CD14-positive monocyte (primary cell): Measurements from ENCODE around the gene DAB2. TPM values are rescaled to one million over a fixed set of nuclear protein-coding genes. Genes with fewer than 3 reads are reported as not detected.

Experiments
- DNase-seq, 3 donors: peaks; one replicate each; pipeline ENCODE4 v3.0.0-alpha.2; 2011 to 2022
- H2AFZ ChIP-seq: 2 replicates; pipeline ENCODE4 v1.6.0; 2012; ENCODE audit warnings: mild to moderate bottlenecking, low read depth, low read length, inconsistent platforms; ENCODE audit not compliant: insufficient read depth, poor library complexity, severe bottlenecking
- H3K27ac ChIP-seq, 2 donors: 1 replicate in 1 of 2; 2 replicates in 1 of 2; pipeline ENCODE4 v1.5.1; 2012 to 2013; ENCODE audit warnings: low read length in 2 of 2, control low read depth in 1 of 2, inconsistent platforms in 1 of 2, low read depth in 1 of 2, mild to moderate bottlenecking in 1 of 2
- H3K27me3 ChIP-seq, 2 donors: one replicate each; pipeline versions ENCODE4 v1.6.0 to v1.6.1; 2011 to 2013; ENCODE audit warnings: low read length in 2 of 2; ENCODE audit not compliant: control insufficient read depth in 2 of 2, insufficient read depth in 2 of 2
- H3K36me3 ChIP-seq, 2 donors: replicated peaks in 1 of 2; 1 replicate in 1 of 2; 2 replicates in 1 of 2; pipeline versions ENCODE4 v1.5.1 to v1.6.1; 2012 to 2013; ENCODE audit warnings: low read length in 2 of 2, control low read depth in 1 of 2, inconsistent platforms in 1 of 2, mild to moderate bottlenecking in 1 of 2; ENCODE audit not compliant: insufficient read depth in 2 of 2, control insufficient read depth in 1 of 2
- H3K4me1 ChIP-seq, 2 donors: 1 replicate in 1 of 2; 2 replicates in 1 of 2; pipeline versions ENCODE4 v1.5.1 to v1.6.1; 2012 to 2013; ENCODE audit warnings: low read length in 2 of 2, control low read depth in 1 of 2, inconsistent platforms in 1 of 2, mild to moderate bottlenecking in 1 of 2, moderate library complexity in 1 of 2; ENCODE audit not compliant: insufficient read depth in 2 of 2, control insufficient read depth in 1 of 2
- H3K4me2 ChIP-seq: replicated peaks from 2 replicates; pipeline ENCODE3; 2012; ENCODE audit warnings: low read length, moderate library complexity, mild to moderate bottlenecking; ENCODE audit not compliant: poor library complexity, severe bottlenecking; ENCODE audit errors: extremely low read depth
- H3K4me3 ChIP-seq, 3 experiments: fragments of 200-600 bp in 1 of 3; sonication (generic) in 1 of 3; replicated peaks in 1 of 3; 1 replicate in 2 of 3; 2 replicates in 1 of 3; pipeline ENCODE4 v1.5.1; 2011 to 2013; ENCODE audit warnings: low read length in 3 of 3, mild to moderate bottlenecking in 3 of 3, control low read depth in 2 of 3, low read depth in 2 of 3, inconsistent platforms in 1 of 3, moderate library complexity in 1 of 3
- H3K79me2 ChIP-seq: 2 replicates; pipeline ENCODE4 v1.6.0; 2012; ENCODE audit warnings: mild to moderate bottlenecking, control low read depth, inconsistent platforms, low read length, moderate library complexity; ENCODE audit not compliant: insufficient read depth
- H3K9ac ChIP-seq: 2 replicates; pipeline ENCODE4 v1.6.0; 2017; ENCODE audit warnings: low read length, mild to moderate bottlenecking; ENCODE audit not compliant: insufficient read depth, poor library complexity, severe bottlenecking
- H3K9me3 ChIP-seq, 2 donors: replicated peaks in 1 of 2; 1 replicate in 1 of 2; 2 replicates in 1 of 2; pipeline versions ENCODE4 v1.5.1 to v1.6.1; 2012 to 2013; ENCODE audit warnings: low read length in 2 of 2, control low read depth in 1 of 2; ENCODE audit not compliant: control insufficient read depth in 1 of 2, insufficient read depth in 1 of 2
- H4K20me1 ChIP-seq: 2 replicates; pipeline ENCODE4 v1.6.0; 2012; ENCODE audit warnings: mild to moderate bottlenecking, low read length, control low read depth, moderate library complexity; ENCODE audit not compliant: insufficient read depth
- H3K27ac Mint-ChIP-seq, 7 donors: one replicate each; pipeline ENCODE4 v1.8.0; 2020; ENCODE audit warnings: mild to moderate bottlenecking in 7 of 7, mixed read lengths in 7 of 7, moderate library complexity in 6 of 7, inconsistent platforms in 2 of 7
- H3K27me3 Mint-ChIP-seq, 3 donors: one replicate each; pipeline ENCODE4 v1.8.0; 2021 to 2022; ENCODE audit warnings: low read depth in 3 of 3, mild to moderate bottlenecking in 3 of 3, mixed read lengths in 3 of 3, moderate library complexity in 3 of 3, inconsistent platforms in 1 of 3
- H3K36me3 Mint-ChIP-seq, 2 donors: one replicate each; pipeline ENCODE4 v1.8.0; 2020; ENCODE audit warnings: mixed read lengths in 2 of 2, inconsistent platforms in 1 of 2, mild to moderate bottlenecking in 1 of 2
- H3K4me1 Mint-ChIP-seq: one replicate; pipeline ENCODE4 v1.8.0; 2020; ENCODE audit warnings: mild to moderate bottlenecking, mixed read lengths
- H3K4me3 Mint-ChIP-seq, 2 donors: one replicate each; pipeline ENCODE4 v1.8.0; 2020; ENCODE audit warnings: mild to moderate bottlenecking in 2 of 2, mixed read lengths in 2 of 2, moderate library complexity in 1 of 2
- H3K9me3 Mint-ChIP-seq, 7 donors: one replicate each; pipeline ENCODE4 v1.8.0; 2020 to 2022; ENCODE audit warnings: mixed read lengths in 7 of 7, mild to moderate bottlenecking in 6 of 7, moderate library complexity in 6 of 7, inconsistent platforms in 2 of 7
- WGBS: methylation state at CpG from one replicate; pipeline ENCODE4 v1.1.5; 2013; ENCODE audit warnings: missing lambda C conversion rate; ENCODE audit not compliant: insufficient coverage; 5-methylcytosine and 5-hydroxymethylcytosine counted together
- intact Hi-C, 2 donors: fragments of 100-400 bp; cut with micrococcal nuclease; formaldehyde crosslinking; loops; one replicate each; pipeline versions ENCODE4 v1.15.0 to v1.15.1; 2023
- polyA plus RNA-seq, 3 donors: library from polyadenylated mRNA; depleted of rRNA in 1 of 3; unstranded in 2 of 3; stranded (reverse) in 1 of 3; fragments of 300-500 nt in 2 of 3; fragments of >200 nt in 1 of 3; fragmentation: Illumina TruSeq in 2 of 3; gene quantifications; 1 replicate in 2 of 3; 2 replicates in 1 of 3; pipeline ENCODE4 v1.2.3, GENCODE V29; 2012 to 2021
- TF ChIP-seq, protein P1 (sequence below): fragments of 200-600 bp; IDR thresholded peaks from one replicate; pipeline ENCODE4 v1.8.0; 2022; ENCODE audit warnings: antibody characterized with exemption, mild to moderate bottlenecking

DAB2 gene
- polyA plus RNA-seq, 3 donors = 0.98 to 4.8 (median 3.0) TPM

- 100% methylated on average over 1 of the region's 1 CpG for WGBS
- no peak overlapping the region for H3K4me3 ChIP-seq
- H3K27ac ChIP-seq = no peak overlapping the region
- no peaks in the 10 kb centered on the region for H3K9me3 ChIP-seq
- intact Hi-C loops = no loop called here
- H3K27me3 ChIP-seq = no peaks in the 10 kb centered on the region
- no peaks in the 10 kb centered on the region for H3K79me2 ChIP-seq
- H2AFZ ChIP-seq = no peak overlapping the region
- Mint-ChIP-seq H3K4me3 (no peak overlapping the region), H3K36me3 (no peaks in the 10 kb centered on the region), H3K27me3 (peaks cover 1 to 6% (median 4%) of the 10 kb centered on the region in 3 donors), H3K4me1 (no peaks in the 10 kb centered on the region), H3K9me3 (peaks cover 2 to 7% (median 4%) of the 10 kb centered on the region in 7 donors), H3K27ac (no peak overlapping the region)
- H3K36me3 ChIP-seq = no peaks in the 10 kb centered on the region
- TF ChIP-seq, protein P1, sequence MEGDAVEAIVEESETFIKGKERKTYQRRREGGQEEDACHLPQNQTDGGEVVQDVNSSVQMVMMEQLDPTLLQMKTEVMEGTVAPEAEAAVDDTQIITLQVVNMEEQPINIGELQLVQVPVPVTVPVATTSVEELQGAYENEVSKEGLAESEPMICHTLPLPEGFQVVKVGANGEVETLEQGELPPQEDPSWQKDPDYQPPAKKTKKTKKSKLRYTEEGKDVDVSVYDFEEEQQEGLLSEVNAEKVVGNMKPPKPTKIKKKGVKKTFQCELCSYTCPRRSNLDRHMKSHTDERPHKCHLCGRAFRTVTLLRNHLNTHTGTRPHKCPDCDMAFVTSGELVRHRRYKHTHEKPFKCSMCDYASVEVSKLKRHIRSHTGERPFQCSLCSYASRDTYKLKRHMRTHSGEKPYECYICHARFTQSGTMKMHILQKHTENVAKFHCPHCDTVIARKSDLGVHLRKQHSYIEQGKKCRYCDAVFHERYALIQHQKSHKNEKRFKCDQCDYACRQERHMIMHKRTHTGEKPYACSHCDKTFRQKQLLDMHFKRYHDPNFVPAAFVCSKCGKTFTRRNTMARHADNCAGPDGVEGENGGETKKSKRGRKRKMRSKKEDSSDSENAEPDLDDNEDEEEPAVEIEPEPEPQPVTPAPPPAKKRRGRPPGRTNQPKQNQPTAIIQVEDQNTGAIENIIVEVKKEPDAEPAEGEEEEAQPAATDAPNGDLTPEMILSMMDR = no peak
- no peak overlapping the region for H3K9ac ChIP-seq
- no peak overlapping the region for H3K4me2 ChIP-seq
- H3K4me1 ChIP-seq = no peaks in the 10 kb centered on the region
- no peak for DNase-seq
- H4K20me1 ChIP-seq = no peaks in the 10 kb centered on the region
Measured at GRCh38 chr5:39328731-39329130, 96.0 kb downstream of the DAB2 start.

- Histone ChIP-seq H3K4me2 (no peak overlapping the region), H3K9me3 (peaks cover 3 to 8% of the 10 kb centered on the region in 2 donors), H3K27me3 (no peaks in the 10 kb centered on the region), H3K79me2 (no peaks in the 10 kb centered on the region), H2AFZ (no peak overlapping the region), H4K20me1 (no peaks in the 10 kb centered on the region), H3K4me1 (no peaks in the 10 kb centered on the region), H3K4me3 (no peak overlapping the region), H3K36me3 (no peaks in the 10 kb centered on the region), H3K9ac (no peak overlapping the region), H3K27ac (no peak overlapping the region)
- H3K36me3 Mint-ChIP-seq = no peaks in the 10 kb centered on the region
- H3K9me3 Mint-ChIP-seq = peaks cover 0 to 8% (median 2%) of the 10 kb centered on the region in 7 donors
- H3K27ac Mint-ChIP-seq = no peak overlapping the region
- H3K4me3 Mint-ChIP-seq = no peak overlapping the region
- intact Hi-C loops = no loop called here
- H3K4me1 Mint-ChIP-seq = no peaks in the 10 kb centered on the region
- H3K27me3 Mint-ChIP-seq = peaks cover 2 to 4% (median 3%) of the 10 kb centered on the region in 3 donors
- DNase-seq = no peak
- no CpG with 5 or more reads among the region's 3 CpGs for WGBS
- TF ChIP-seq, protein P1 = no peak
Measured at GRCh38 chr5:39323542-39323941, 101.2 kb downstream of the DAB2 start.

Other genes with a start within 250 kb of the DAB2 start
- gene FYB1, start 205.4 kb downstream of the DAB2 start, polyA plus RNA-seq = 100 to 1,000 TPM in 2 of 3 donors, 10 to 100 TPM in 1; 75.3 to 141 (median 118) TPM
- not detected for gene C9, start 60.5 kb downstream of the DAB2 start, polyA plus RNA-seq